Transverse colon (tissue), 4 donors: ENCODE results near the gene CITED2. TPM values are rescaled to one million over a fixed set of nuclear protein-coding genes. Genes with fewer than 3 reads are reported as not detected.
A peak's percentile ranks its signal among the peaks of the same experiment; 100 is the strongest.

Experiments
- DNase-seq: peaks from one replicate; pipeline ENCODE4 v3.0.0-alpha.2; 2019
- H3K27ac ChIP-seq, 4 donors: fragments of 200-600 bp; sonication (generic); 2 replicates each; pipeline ENCODE4 v1.5.1; 2016 to 2018; ENCODE audit warnings: inconsistent platforms in 4 of 4
- H3K27me3 ChIP-seq: fragments of 200-600 bp; sonication (generic); 2 replicates; pipeline ENCODE4 v1.5.1; 2017; ENCODE audit warnings: inconsistent platforms
- H3K36me3 ChIP-seq, 4 donors: fragments of 200-600 bp; sonication (generic); 2 replicates each; pipeline ENCODE4 v1.5.1; 2017 to 2019; ENCODE audit warnings: inconsistent platforms in 4 of 4
- H3K4me1 ChIP-seq, 4 donors: fragments of 200-600 bp; sonication (generic); 2 replicates each; pipeline ENCODE4 v1.5.1; 2017 to 2020; ENCODE audit warnings: inconsistent platforms in 4 of 4
- H3K4me3 ChIP-seq, 4 donors: fragments of 200-600 bp; sonication (generic); 1 replicate in 1 of 4; 2 replicates in 3 of 4; pipeline versions ENCODE4 v1.5.1 to v1.6.1; 2017 to 2019; ENCODE audit warnings: inconsistent platforms in 4 of 4
- H3K9me3 ChIP-seq, 2 donors: fragments of 200-600 bp; sonication (generic); 2 replicates each; pipeline ENCODE4 v1.5.1; 2017 to 2019; ENCODE audit warnings: inconsistent platforms in 2 of 2
- CTCF ChIP-seq, 5 experiments: fragments of 200-600 bp in 3 of 5; fragments of 450-650 bp in 2 of 5; sonication (generic) in 3 of 5; IDR thresholded peaks; 1 replicate in 2 of 5; 2 replicates in 3 of 5; pipeline ENCODE4 v1.5.1; 2016 to 2017; ENCODE audit warnings: antibody characterized with exemption in 5 of 5, inconsistent platforms in 3 of 5, mild to moderate bottlenecking in 2 of 5, moderate library complexity in 1 of 5
- EP300 ChIP-seq: sonication (generic); formaldehyde crosslinking; IDR thresholded peaks from one replicate; pipeline ENCODE4 v1.6.1; 2017; ENCODE audit warnings: antibody characterized with exemption, low read depth
- POLR2A ChIP-seq: fragments of 450-650 bp; IDR thresholded peaks from one replicate; pipeline ENCODE4 v1.6.1; 2016; ENCODE audit warnings: antibody characterized with exemption, mild to moderate bottlenecking, moderate library complexity
- POLR2AphosphoS5 ChIP-seq, 3 donors: sonication (generic); formaldehyde crosslinking; IDR thresholded peaks; one replicate each; pipeline ENCODE4 v1.6.1; 2016; ENCODE audit warnings: antibody characterized with exemption in 3 of 3
- WGBS, 2 donors: methylation state at CpG; one replicate each; pipeline ENCODE4 v1.1.5; 2018; ENCODE audit warnings: low coverage in 1 of 2; 5-methylcytosine and 5-hydroxymethylcytosine counted together
- in situ Hi-C, 4 donors: fragments of 200-750 bp; cut with MboI; loops; one replicate each; pipeline versions ENCODE4 v1.15.0 to v1.15.1; 2017; ENCODE audit warnings: low sequenced_read_pairs in 3 of 4, low pct_ligation_motif_present in 1 of 4, low pct_unique_long_range_greater_than_20kb in 1 of 4
- intact Hi-C: fragments of 100-400 bp; cut with DNase I; formaldehyde crosslinking; loops from one replicate; pipeline ENCODE4 v1.15.1; 2023; ENCODE audit warnings: low total_unique reads
- total RNA-seq, 4 donors: library from RNA; depleted of rRNA; stranded (reverse); fragments of >200 nt; gene quantifications; one replicate each; pipeline ENCODE4 v1.1.0, GENCODE V29; 2016

CITED2 gene
- total RNA-seq, 4 donors from 2014 or later: 66.6 to 116 (median 102) TPM

- H3K4me3 ChIP-seq: no peak overlapping the region
- H3K9me3 ChIP-seq: no peaks in the 10 kb centered on the region
- DNase-seq: no peak
- WGBS, 2 donors: 79 to 91% methylated on average over 2 to 4 of the region's 4 CpGs
- TF ChIP-seq POLR2AphosphoS5 (IDR thresholded peaks at IDR 0.05): no peak
- TF ChIP-seq POLR2A: no peak
- TF ChIP-seq EP300: no peak
- no peak for TF ChIP-seq CTCF (IDR thresholded peaks at IDR 0.05)
- no peaks in the 10 kb centered on the region for H3K27me3 ChIP-seq
- no peaks in the 10 kb centered on the region for H3K4me1 ChIP-seq
- H3K36me3 ChIP-seq: no peaks in the 10 kb centered on the region
- in situ Hi-C loops (no loop called here), intact Hi-C loops (no loop called here)
- H3K27ac ChIP-seq: no peak overlapping the region
Measured at GRCh38 chr6:139406577-139407343, 32.3 kb upstream of the CITED2 start.

GRCh38 chr6:139402876-139403386 lies 28.5 kb upstream of the CITED2 start:
- H3K4me3 ChIP-seq: no peak overlapping the region
- intact Hi-C loops: no loop called here
- no peaks in the 10 kb centered on the region for H3K4me1 ChIP-seq
- H3K9me3 ChIP-seq: no peaks in the 10 kb centered on the region
- H3K27ac ChIP-seq: no peak overlapping the region
- TF ChIP-seq POLR2A: no peak
- peak in 1 of 3 donors; percentile 39 for TF ChIP-seq POLR2AphosphoS5 (IDR thresholded peaks at IDR 0.05)
- TF ChIP-seq EP300: no peak
- 85 to 87% methylated on average over 2 to 7 of the region's 7 CpGs for WGBS, 2 donors
- no peaks in the 10 kb centered on the region for H3K36me3 ChIP-seq
- no peaks in the 10 kb centered on the region for H3K27me3 ChIP-seq
- no peak for DNase-seq
- in situ Hi-C loops: no loop called here

GRCh38 chr6:139398658-139399057 lies 24.2 kb upstream of the CITED2 start:
- DNase-seq: no peak
- no peaks in the 10 kb centered on the region for H3K36me3 ChIP-seq
- H3K4me1 ChIP-seq: peaks cover 0 to 8% (median 5%) of the 10 kb centered on the region in 4 donors
- 52 to 57% methylated on average over 1 of the region's 1 CpG for WGBS, 2 donors
- TF ChIP-seq CTCF (IDR thresholded peaks at IDR 0.05): no peak
- no peak for TF ChIP-seq POLR2A
- TF ChIP-seq POLR2AphosphoS5 (IDR thresholded peaks at IDR 0.05): no peak
- TF ChIP-seq EP300: no peak
- H3K9me3 ChIP-seq: no peaks in the 10 kb centered on the region
- in situ Hi-C loops: loop anchor here in 3 of 4 donors (25.0 kb wide), 4 partner anchors 189 to 1039 kb away; no protein-coding TSS in a partner anchor
- intact Hi-C loops: no loop called here
- H3K27ac ChIP-seq: no peak overlapping the region
- H3K27me3 ChIP-seq: no peaks in the 10 kb centered on the region
- no peak overlapping the region for H3K4me3 ChIP-seq

- Histone ChIP-seq H3K9me3 (no peaks in the 10 kb centered on the region), H3K27me3 (no peaks in the 10 kb centered on the region), H3K27ac (no peak overlapping the region), H3K36me3 (no peaks in the 10 kb centered on the region), H3K4me1 (peaks cover 0 to 21% (median 17%) of the 10 kb centered on the region in 4 donors), H3K4me3 (no peak overlapping the region)
- no peak for DNase-seq
- no peak for TF ChIP-seq EP300
- no peak for TF ChIP-seq POLR2AphosphoS5 (IDR thresholded peaks at IDR 0.05)
- in situ Hi-C loops: loop anchor here in 3 of 4 donors (25.0 kb wide), 4 partner anchors 191 to 1041 kb away; no protein-coding TSS in a partner anchor
- 49 to 75% methylated on average over 2 to 9 of the region's 9 CpGs for WGBS, 2 donors
- intact Hi-C loops: no loop called here
Measured at GRCh38 chr6:139395891-139396301, 21.4 kb upstream of the CITED2 start.

GRCh38 chr6:139395371-139395770 lies 20.9 kb upstream of the CITED2 start:
- in situ Hi-C loops: loop anchor here in 3 of 4 donors (25.0 kb wide), 4 partner anchors 192 to 1042 kb away; no protein-coding TSS in a partner anchor

More at GRCh38 chr6:139395371-139395770, 20.9 kb upstream of the CITED2 start:
- intact Hi-C loops: no loop called here
- no peak overlapping the region for H3K27ac ChIP-seq
- TF ChIP-seq EP300: no peak
- no peak for TF ChIP-seq POLR2A
- no peak for TF ChIP-seq POLR2AphosphoS5 (IDR thresholded peaks at IDR 0.05)
- TF ChIP-seq CTCF (IDR thresholded peaks at IDR 0.05): no peak
- WGBS, 2 donors: 60 to 82% methylated on average over 1 of the region's 1 CpG
- H3K4me1 ChIP-seq: peaks cover 0 to 21% (median 17%) of the 10 kb centered on the region in 4 donors
- H3K36me3 ChIP-seq: no peaks in the 10 kb centered on the region
- DNase-seq: no peak
- H3K27me3 ChIP-seq: no peaks in the 10 kb centered on the region
- no peak overlapping the region for H3K4me3 ChIP-seq
- H3K9me3 ChIP-seq: no peaks in the 10 kb centered on the region
